SU-DHL-6 (cell line): ENCODE results near the gene PTPN18.

Source experiments
- CTCF ChIP-seq: fragments of 200-600 bp; sonication (generic); IDR thresholded peaks from one replicate; pipeline ENCODE4 v1.5.1; 2017; ENCODE audit warnings: antibody characterized with exemption, mild to moderate bottlenecking, low read length, moderate library complexity; ENCODE audit not compliant: insufficient read depth, poor library complexity, severe bottlenecking
- EZH2phosphoT487 ChIP-seq: fragments of 200-600 bp; sonication (generic), shearing (Covaris generic); conservative IDR thresholded peaks from 2 replicates; pipeline ENCODE4 v1.6.1; 2018; ENCODE audit warnings: mild to moderate bottlenecking, antibody characterized with exemption, low read length, moderate library complexity, mixed read lengths

- TF ChIP-seq CTCF (no peak), EZH2phosphoT487 (no peak)
These were observed 23.0 kb downstream of the PTPN18 start for GRCh38 chr2:130378898-130379214.
